K562 (cell line): Measurements from ENCODE around the gene SLC18A3. TPM values are rescaled to one million over a fixed set of nuclear protein-coding genes. Genes with fewer than 3 reads are reported as not detected.

Experiments used
- ATAC-seq: fragments of 200-7000 bp; cut with Tn5 transposase; 3 replicates; pipeline ENCODE4 v1.9.1; 2020; ENCODE audit warnings: moderate library complexity
- BruUV-seq: library from RNA; stranded (reverse); fragments of 400-500 nt; replicated peaks from 2 replicates; lab custom pipeline; 2021; lab: Mats Ljungman, UMichigan
- CTCF ChIA-PET: fragments of 300-600 bp; formaldehyde crosslinking; extraction: SDS; loops from one replicate; lab custom pipeline; 2021; ENCODE audit warnings: low intra/inter-chr PET ratio; lab: Yijun Ruan, JAX
- POLR2A ChIA-PET: fragments of 300-600, 350-650 bp; sonication (Branson Sonifier 250); formaldehyde crosslinking; extraction: SDS; loops from one replicate; lab custom pipeline; 2021; ENCODE audit warnings: antibody characterized with exemption, inconsistent platforms; lab: Yijun Ruan, JAX
- DNase-seq, 4 experiments: peaks; one replicate each; pipeline versions ENCODE4 v3.0.0 to v3.0.0-alpha.2; 2011 to 2018; ENCODE audit warnings: low spot score in 3 of 4, mixed read lengths in 3 of 4; ENCODE audit errors: extremely low read depth in 1 of 4
- FAIRE-seq: peaks from 2 replicates; lab custom pipeline; 2011; peaks lifted over from hg19 to GRCh38; lab: Jason Lieb, UNC
- H2AFZ ChIP-seq: 2 replicates; pipeline ENCODE4 v1.6.0; 2011; ENCODE audit warnings: low read depth, low read length, control low read depth, inconsistent platforms
- H3K27ac ChIP-seq: fragments of 200-600 bp; 3 replicates; pipeline ENCODE4 v1.8.0; 2011; ENCODE audit warnings: low read depth, mild to moderate bottlenecking, control low read depth, inconsistent platforms, low read length, moderate library complexity, mixed read lengths; ENCODE audit errors: extremely low read depth
- H3K27me3 ChIP-seq, 2 experiments: fragments of 300-600 bp in 1 of 2; 2 replicates in 1 of 2; 3 replicates in 1 of 2; pipeline versions ENCODE4 v1.6.0 to v1.8.0; 2011; ENCODE audit warnings: inconsistent platforms in 2 of 2, low read length in 2 of 2, mild to moderate bottlenecking in 1 of 2, mixed read lengths in 1 of 2, moderate library complexity in 1 of 2; ENCODE audit not compliant: control insufficient read depth in 2 of 2, insufficient read depth in 2 of 2
- H3K36me3 ChIP-seq: fragments of 300-600 bp; 3 replicates; pipeline ENCODE4 v1.8.0; 2011; ENCODE audit warnings: mild to moderate bottlenecking, low read length, inconsistent platforms; ENCODE audit not compliant: control insufficient read depth, insufficient read depth
- H3K4me1 ChIP-seq, 2 experiments: fragments of 200-600 bp in 1 of 2; replicated peaks in 1 of 2; 2 replicates in 1 of 2; 3 replicates in 1 of 2; pipeline versions ENCODE4 v1.5.1 to v1.8.0; 2011; ENCODE audit warnings: inconsistent platforms in 2 of 2, low read length in 2 of 2, mild to moderate bottlenecking in 1 of 2, mixed read lengths in 1 of 2, moderate library complexity in 1 of 2; ENCODE audit not compliant: control insufficient read depth in 2 of 2, insufficient read depth in 2 of 2
- H3K4me2 ChIP-seq: 2 replicates; pipeline ENCODE4 v1.6.1; 2011; ENCODE audit warnings: low read length, control low read depth, inconsistent platforms, mixed read lengths; ENCODE audit not compliant: insufficient read depth
- H3K4me3 ChIP-seq: fragments of 200-600 bp; sonication (generic), shearing (Covaris generic); 2 replicates; pipeline ENCODE4 v1.5.1; 2016; ENCODE audit warnings: control low read depth, inconsistent platforms
- H3K79me2 ChIP-seq: fragments of 200-600 bp; 3 replicates; pipeline ENCODE4 v1.8.0; 2011; ENCODE audit warnings: low read length, inconsistent platforms; ENCODE audit not compliant: control insufficient read depth, insufficient read depth
- H3K9ac ChIP-seq, 2 experiments: 2 replicates each; pipeline versions ENCODE4 v1.6.0 to v1.6.1; 2011; ENCODE audit warnings: low read depth in 2 of 2, low read length in 2 of 2, control low read depth in 1 of 2, inconsistent platforms in 1 of 2, mild to moderate bottlenecking in 1 of 2, mixed read lengths in 1 of 2; ENCODE audit not compliant: insufficient read depth in 1 of 2
- H3K9me1 ChIP-seq: one replicate; pipeline ENCODE4 v1.6.0; 2011; ENCODE audit warnings: inconsistent platforms, mild to moderate bottlenecking, low read length, moderate library complexity; ENCODE audit not compliant: control insufficient read depth, insufficient read depth
- H3K9me3 ChIP-seq: replicated peaks from 2 replicates; pipeline ENCODE4 v1.5.1; 2011; ENCODE audit warnings: low read depth, low read length, inconsistent platforms; ENCODE audit not compliant: control insufficient read depth, insufficient read depth
- H4K20me1 ChIP-seq: replicated peaks from 2 replicates; pipeline ENCODE4 v1.6.1; 2011; ENCODE audit warnings: low read length, inconsistent platforms, mixed read lengths; ENCODE audit not compliant: control insufficient read depth, insufficient read depth
- CTBP1 ChIP-seq: fragments of 450-650 bp; IDR thresholded peaks from 2 replicates; pipeline ENCODE4 v1.6.1; 2016; ENCODE audit warnings: borderline replicate concordance
- ETS1 ChIP-seq: conservative IDR thresholded peaks from 2 replicates; pipeline ENCODE4 v1.6.1; 2011; ENCODE audit warnings: low read depth, mild to moderate bottlenecking, low read length; ENCODE audit not compliant: control insufficient read depth
- MAFK ChIP-seq: IDR thresholded peaks from 2 replicates; pipeline ENCODE4 v1.6.1; 2011; ENCODE audit warnings: low read length, improper control_type of control experiment
- MCM5 ChIP-seq: fragments of 450-650 bp; IDR thresholded peaks from 2 replicates; pipeline ENCODE4 v1.6.1; 2016; ENCODE audit warnings: low read depth
- SREBF2 ChIP-seq: sonication (generic); formaldehyde crosslinking; IDR thresholded peaks from 2 replicates; pipeline ENCODE4 v1.4.0; 2020; ENCODE audit warnings: mild to moderate bottlenecking, missing genetic modification reagents
- TEAD4 ChIP-seq, 2 experiments: sonication (generic) in 1 of 2; formaldehyde crosslinking in 1 of 2; IDR thresholded peaks; 2 replicates each; pipeline versions ENCODE4 v1.6.1 to v1.8.0; 2012 to 2022; ENCODE audit warnings: borderline replicate concordance in 1 of 2, inconsistent platforms in 1 of 2, low read length in 1 of 2, mild to moderate bottlenecking in 1 of 2, missing genetic modification reagents in 1 of 2
- ZC3H4 ChIP-seq: sonication (generic); formaldehyde crosslinking; IDR thresholded peaks from 2 replicates; pipeline ENCODE4 v1.9.0; 2021; ENCODE audit warnings: missing genetic modification reagents, borderline replicate concordance
- ZNF316 ChIP-seq: fragments of 450-650 bp; IDR thresholded peaks from 2 replicates; pipeline ENCODE4 v1.6.1; 2016
- WGBS: fragments of 100-300 bp; shearing (Covaris generic); methylation state at CpG from one replicate; pipeline ENCODE4 v1.1.6; 2016; ENCODE audit warnings: low coverage, mixed read lengths; ENCODE audit not compliant: insufficient coverage; ENCODE audit errors: missing lambda C conversion rate; 5-methylcytosine and 5-hydroxymethylcytosine counted together
- in situ Hi-C: fragments of 300-500 bp; cut with MboI; formaldehyde crosslinking; loops from 4 replicates; pipeline ENCODE4 v1.15.0; 2018; ENCODE audit warnings: inconsistent platforms, mixed read lengths
- intact Hi-C: fragments of 100-400 bp; cut with micrococcal nuclease; formaldehyde crosslinking; loops from 2 replicates; pipeline ENCODE4 v1.14.2; 2022
- polyA plus RNA-seq, 8 experiments: library from polyadenylated mRNA; depleted of rRNA in 4 of 8; stranded (reverse) in 5 of 8; unstranded in 3 of 8; fragments of >200 nt; fragmentation: Nextera tagmentation in 2 of 8; fragmentation: Illumina TruSeq in 1 of 8; extraction: Ambion mirVana in 2 of 8; extraction: Trizol in 1 of 8; gene quantifications; 2 replicates each; pipeline versions ENCODE4 v1.2.1 to v1.2.3, GENCODE V29; 2011 to 2014; ENCODE audit warnings: inconsistent platforms in 1 of 8, missing spikeins in 1 of 8
- total RNA-seq, 7 experiments: library from RNA; depleted of rRNA in 6 of 7; stranded (reverse); fragments of >200 nt in 6 of 7; fragmentation: Illumina TruSeq in 2 of 7; extraction: Trizol in 2 of 7; gene quantifications; 2 replicates each; pipeline versions ENCODE4 v1.2.1 to v1.2.3, GENCODE V29; 2011 to 2021; ENCODE audit warnings: low replicate concordance in 1 of 7
- TF ChIP-seq, protein P1 (sequence below): fragments of 250-450 bp; sonication (Bioruptor Pico); IDR thresholded peaks from 2 replicates; pipeline ENCODE4 v1.4.0; 2020; ENCODE audit warnings: mild to moderate bottlenecking

The SLC18A3 gene
- total and polyA plus RNA-seq, 9 of the 15 experiments (the other 6 are each of a cell fraction or from before 2014, with no cell fraction given), result not detected

DNA sequence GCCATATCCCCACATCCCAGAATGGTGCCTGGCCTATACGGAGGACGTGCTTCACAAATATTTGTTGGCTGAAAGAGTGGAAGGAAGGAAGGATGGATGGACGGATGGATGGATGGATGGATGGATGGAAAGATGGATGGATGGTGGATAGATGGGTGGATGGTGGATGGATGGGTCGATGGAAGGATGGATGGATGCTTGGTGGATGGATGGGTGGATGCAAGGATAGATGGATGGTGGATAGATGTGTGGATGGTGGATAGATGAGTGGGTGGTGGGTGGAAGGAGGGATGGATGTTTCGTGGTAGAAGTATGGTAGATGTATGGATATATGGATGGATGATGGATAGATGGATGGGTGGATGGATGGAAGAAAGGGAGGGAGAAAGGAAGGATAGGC, 14.5 kb downstream of the SLC18A3 start:
- no peak overlapping the region for H3K4me2 ChIP-seq
- ChIA-PET CTCF (no interaction called here), POLR2A (no interaction called here)
- in situ Hi-C loops (no loop called here), intact Hi-C loops (no loop called here)
- no peak for TF ChIP-seq ZC3H4 (CRISPR knock-in tag)
- TF ChIP-seq, protein P1, sequence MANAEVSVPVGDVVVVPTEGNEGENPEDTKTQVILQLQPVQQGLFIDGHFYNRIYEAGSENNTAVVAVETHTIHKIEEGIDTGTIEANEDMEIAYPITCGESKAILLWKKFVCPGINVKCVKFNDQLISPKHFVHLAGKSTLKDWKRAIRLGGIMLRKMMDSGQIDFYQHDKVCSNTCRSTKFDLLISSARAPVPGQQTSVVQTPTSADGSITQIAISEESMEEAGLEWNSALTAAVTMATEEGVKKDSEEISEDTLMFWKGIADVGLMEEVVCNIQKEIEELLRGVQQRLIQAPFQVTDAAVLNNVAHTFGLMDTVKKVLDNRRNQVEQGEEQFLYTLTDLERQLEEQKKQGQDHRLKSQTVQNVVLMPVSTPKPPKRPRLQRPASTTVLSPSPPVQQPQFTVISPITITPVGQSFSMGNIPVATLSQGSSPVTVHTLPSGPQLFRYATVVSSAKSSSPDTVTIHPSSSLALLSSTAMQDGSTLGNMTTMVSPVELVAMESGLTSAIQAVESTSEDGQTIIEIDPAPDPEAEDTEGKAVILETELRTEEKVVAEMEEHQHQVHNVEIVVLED (CRISPR knock-in tag), result no peak
- no peak for TF ChIP-seq TEAD4 (IDR thresholded peaks at IDR 0.05; ENCODE audit: low read length)
- no peak for TF ChIP-seq TEAD4 (CRISPR knock-in tag; IDR thresholded peaks at IDR 0.05; ENCODE audit: borderline replicate concordance)
- 0% methylated on average over 5 of the region's 5 CpGs for WGBS
- H3K9me1 ChIP-seq, result no peaks in the 10 kb centered on the region
- no peak overlapping the region for H3K4me3 ChIP-seq
- H3K9ac ChIP-seq, result no peak overlapping the region
- DNase-seq (no peak), FAIRE-seq (no peak), ATAC-seq (no peak)
- H3K27me3 ChIP-seq, result peaks cover 9 to 53% of the 10 kb centered on the region in 2 experiments
- H3K27ac ChIP-seq, result no peak overlapping the region
- H2AFZ ChIP-seq, result no peak overlapping the region
- no peaks in the 10 kb centered on the region for H3K36me3 ChIP-seq
- no peaks in the 10 kb centered on the region for H3K9me3 ChIP-seq
- H3K79me2 ChIP-seq, result no peaks in the 10 kb centered on the region
- peaks cover 6% of the 10 kb centered on the region; the same call in 1 of the 2 replicates for H4K20me1 ChIP-seq
- peaks cover 0 to 1% of the 10 kb centered on the region in 2 experiments; a peak in 1 of 5 replicates for H3K4me1 ChIP-seq
- BruUV-seq, result no TSS peak

- no peak for ATAC-seq
Observed at GRCh38 chr10:49625411-49625810, 15.3 kb downstream of the SLC18A3 start.

More at GRCh38 chr10:49625411-49625810, 15.3 kb downstream of the SLC18A3 start:
- FAIRE-seq (no peak), DNase-seq (no peak)
- Histone ChIP-seq H3K27ac (no peak overlapping the region), H3K27me3 (peaks cover 12 to 53% of the 10 kb centered on the region in 2 experiments; a peak in 4 of 5 replicates), H3K9me3 (no peaks in the 10 kb centered on the region), H3K4me1 (no peaks in the 10 kb centered on the region), H3K9me1 (no peaks in the 10 kb centered on the region), H3K36me3 (no peaks in the 10 kb centered on the region), H3K9ac (no peak overlapping the region), H2AFZ (no peak overlapping the region), H4K20me1 (peaks cover 6% of the 10 kb centered on the region; the same call in 1 of the 2 replicates), H3K4me2 (no peak overlapping the region), H3K4me3 (no peak overlapping the region), H3K79me2 (no peaks in the 10 kb centered on the region)
- under 1% methylated on average over 10 of the region's 10 CpGs for WGBS
- intact Hi-C loops, result no loop called here
- in situ Hi-C loops, result no loop called here
- TF ChIP-seq MCM5 (no peak), ZNF316 (no peak), ETS1 (no peak), CTBP1 (no peak), SREBF2 (no peak), MAFK (no peak)
- CTCF ChIA-PET, result no interaction called here
- BruUV-seq, result no TSS peak
- POLR2A ChIA-PET, result no interaction called here
